A204.1 (cell line): ENCODE measurements around the gene CETN2.
"Not testable (repeated sequence)": the region's sequence is repeated elsewhere in the genome, so short reads cannot be mapped to it uniquely, and the experiment has no call there.

Source experiments
- FAIRE-seq: peaks from 2 replicates; lab custom pipeline; 2012; peaks lifted over from hg19 to GRCh38; lab: Jason Lieb, UNC

Gene CETN2

GRCh38 chrX:152831391-152831790, 834 bp upstream of the CETN2 start:
- FAIRE-seq, result no peak

GRCh38 chrX:152824841-152825374, 5.6 kb downstream of the CETN2 start:
- FAIRE-seq, result no peak

DNA sequence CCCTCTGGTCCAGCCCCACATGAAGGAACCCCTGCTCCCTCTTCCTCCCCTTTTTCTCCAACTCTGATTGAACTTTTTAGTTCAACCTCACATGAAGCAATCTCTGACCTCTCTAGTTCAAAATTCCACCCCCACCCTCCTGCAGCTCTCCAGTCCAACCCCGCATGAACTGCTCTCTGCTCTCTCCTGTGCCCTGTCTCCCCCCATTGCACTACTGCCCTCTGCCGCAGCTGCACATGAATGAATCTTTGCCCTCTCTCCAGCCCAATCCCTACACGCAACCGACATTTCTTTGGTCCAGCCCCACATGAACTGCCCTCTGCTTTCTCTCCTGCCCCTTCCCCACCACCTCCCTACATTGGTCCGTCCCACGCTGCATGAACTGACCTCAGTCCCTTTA, 6.9 kb downstream of the CETN2 start:
- FAIRE-seq, result no peak

DNA sequence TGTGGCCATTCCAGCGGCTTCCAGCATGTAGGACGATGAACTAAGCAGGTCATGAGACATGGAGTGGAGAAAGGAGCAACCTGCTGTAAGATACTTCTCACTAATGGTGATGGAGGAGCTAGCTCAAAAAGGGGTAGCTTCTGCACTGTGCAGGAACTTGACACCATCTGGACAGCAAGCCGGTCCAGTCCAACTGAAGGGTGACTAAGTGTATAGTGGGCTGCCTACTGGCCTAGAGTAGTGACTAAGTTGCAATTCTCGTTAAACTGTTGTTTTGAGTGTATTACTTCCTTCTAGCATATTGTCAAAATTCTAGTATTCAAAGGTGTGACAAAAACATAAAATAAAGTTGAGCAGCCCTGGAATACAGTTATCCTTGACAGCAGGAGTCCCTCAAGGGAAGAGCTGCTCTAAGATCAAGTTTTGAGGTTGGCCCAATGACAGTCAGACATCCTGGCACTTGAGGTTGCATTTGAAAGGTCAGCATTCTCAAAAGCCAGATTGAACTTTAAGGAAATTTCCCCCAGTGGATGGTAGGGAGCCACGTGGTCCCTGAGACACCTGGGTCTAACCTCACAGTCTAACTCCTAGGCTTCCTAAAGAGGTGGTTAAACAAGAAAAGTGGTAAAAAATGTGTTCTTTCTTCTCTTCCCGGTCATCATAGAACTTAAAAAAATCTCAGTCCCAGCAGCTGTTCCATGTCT, 8.0 kb downstream of the CETN2 start:
- no peak for FAIRE-seq

GRCh38 chrX:152821145-152821765, 9.3 kb downstream of the CETN2 start:
- no peak for FAIRE-seq

DNA sequence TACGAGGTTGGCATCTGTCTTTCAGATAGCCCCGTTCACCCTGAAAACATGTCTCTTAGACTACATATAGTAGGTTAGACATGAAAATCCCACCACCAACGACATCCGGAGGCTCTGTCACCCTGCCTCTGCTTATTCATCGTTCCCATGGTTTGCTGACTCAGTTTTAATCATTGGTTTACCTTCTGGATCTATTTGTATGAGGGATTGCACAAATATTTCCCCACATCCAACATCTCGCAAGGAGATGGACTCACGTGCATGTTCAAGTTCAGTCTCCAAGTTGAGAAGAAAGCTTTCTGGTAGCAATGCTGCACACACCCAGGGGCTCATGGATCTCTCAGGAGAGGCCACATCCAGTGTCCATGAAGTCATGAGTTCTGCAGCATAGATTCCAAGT, 10.8 kb downstream of the CETN2 start:
- no peak for FAIRE-seq

GRCh38 chrX:152819266-152819665, 11.3 kb downstream of the CETN2 start:
- FAIRE-seq, result no peak

GRCh38 chrX:152818356-152818755, 12.2 kb downstream of the CETN2 start:
- FAIRE-seq, result no peak

DNA sequence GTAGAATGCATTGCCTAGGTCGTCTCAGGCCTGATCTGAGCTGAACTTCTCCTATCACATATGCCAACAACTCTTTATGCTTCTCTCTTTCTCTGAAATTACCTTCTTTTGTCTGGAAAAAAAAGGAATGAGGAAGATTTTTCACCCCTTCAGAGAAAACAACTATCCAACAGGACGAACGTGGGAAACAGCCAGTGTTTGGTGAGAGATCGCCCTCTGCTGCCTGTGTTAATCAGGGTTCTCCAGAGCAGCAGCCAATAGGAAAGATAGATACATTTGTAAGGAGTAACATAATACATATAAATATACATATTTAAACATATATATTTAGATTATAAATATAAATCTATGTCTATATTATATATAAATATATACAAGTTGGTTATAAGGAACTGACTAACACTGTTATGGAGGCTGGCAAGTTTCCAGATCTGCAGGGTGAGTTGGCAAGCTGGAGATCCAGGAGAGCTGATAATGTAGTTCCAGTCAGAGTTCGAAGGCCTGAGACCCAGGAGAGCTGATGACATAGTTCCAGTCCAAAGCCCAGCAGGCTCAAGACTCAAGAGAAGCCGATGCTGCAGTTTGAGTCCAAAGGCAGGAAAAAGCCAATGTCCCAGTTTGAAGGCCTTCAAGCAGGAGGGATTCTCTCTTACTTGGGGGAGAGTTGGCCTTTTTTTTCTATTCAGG, 13.3 kb downstream of the CETN2 start:
- peak; percentile 96 for FAIRE-seq

DNA sequence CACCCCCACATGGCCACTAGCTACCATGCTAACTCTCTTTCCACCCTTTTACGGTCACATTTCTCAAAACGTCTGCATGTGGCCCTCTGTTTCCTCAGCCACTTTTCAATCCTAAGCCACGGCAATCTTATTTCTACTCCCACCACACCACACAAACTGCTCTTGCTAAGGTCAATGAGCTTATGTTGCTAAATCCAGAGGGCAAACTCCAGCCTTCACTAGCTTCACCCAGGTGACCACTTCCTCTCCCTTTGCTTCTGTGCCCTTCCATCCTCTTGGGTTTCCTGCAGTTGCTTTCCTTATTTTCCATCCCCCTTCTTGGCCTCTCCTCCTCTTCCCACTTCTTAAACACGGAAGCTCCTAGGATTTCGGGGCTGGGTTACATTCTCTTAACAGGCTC, 16.5 kb downstream of the CETN2 start:
- FAIRE-seq, result no peak

DNA sequence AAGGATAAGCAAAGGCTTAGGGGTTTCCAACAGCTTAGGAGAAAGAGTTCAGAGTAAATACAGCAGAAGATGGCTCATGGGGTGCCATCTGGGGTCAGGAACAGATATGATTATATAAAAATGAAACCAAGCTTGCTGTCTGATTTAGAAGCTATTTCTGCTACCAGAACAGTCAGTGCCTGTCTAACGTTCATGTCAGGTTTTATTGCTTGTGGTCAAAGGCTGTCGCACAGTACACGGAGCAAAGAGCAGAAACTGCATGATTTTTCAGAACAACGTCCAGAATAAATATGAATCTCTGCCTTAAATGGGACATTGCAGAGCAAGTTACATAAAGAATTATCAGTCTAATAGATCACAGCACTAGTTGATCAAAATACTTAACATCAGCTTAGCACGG, 17.4 kb downstream of the CETN2 start:
- no peak for FAIRE-seq

DNA sequence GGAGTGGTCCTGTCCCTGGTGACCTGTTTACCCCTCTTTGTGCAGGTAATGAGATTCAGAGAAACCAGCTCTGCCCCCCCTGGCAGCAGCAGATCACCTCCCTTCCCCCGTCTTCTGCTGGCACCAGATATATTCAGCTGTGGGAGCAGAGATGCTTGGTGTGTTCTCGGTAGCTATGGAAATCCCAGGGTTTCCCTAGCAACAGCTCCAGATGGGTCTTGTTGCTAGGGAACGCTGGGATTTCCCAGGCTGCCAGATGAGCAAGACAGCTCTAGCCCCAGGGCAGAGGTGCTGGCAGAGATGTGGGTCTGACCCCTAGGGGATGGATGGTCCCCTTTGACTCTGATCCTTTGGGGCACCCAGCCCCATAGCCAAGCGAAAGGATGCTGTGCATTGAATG, 20.2 kb downstream of the CETN2 start:
- no peak for FAIRE-seq

DNA sequence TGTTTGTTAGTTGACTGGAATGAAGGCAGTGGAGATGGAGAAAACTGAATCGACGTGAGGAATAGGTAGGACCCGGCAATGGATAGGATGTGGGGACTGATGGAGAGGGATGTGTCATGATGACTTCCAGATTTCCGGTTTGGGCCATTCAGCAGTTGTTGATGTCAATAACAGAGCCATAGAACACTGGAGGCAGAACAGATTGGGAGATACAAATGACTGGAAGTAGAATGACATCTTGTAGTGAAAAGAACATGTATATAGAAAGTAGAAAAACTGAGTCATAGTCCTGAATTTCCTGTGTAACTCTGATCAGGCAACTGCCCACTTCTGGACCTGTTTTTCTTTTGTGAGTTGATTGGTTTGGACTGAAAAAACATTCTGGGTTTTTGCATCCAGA, 24.5 kb downstream of the CETN2 start:
- FAIRE-seq, result no peak

DNA sequence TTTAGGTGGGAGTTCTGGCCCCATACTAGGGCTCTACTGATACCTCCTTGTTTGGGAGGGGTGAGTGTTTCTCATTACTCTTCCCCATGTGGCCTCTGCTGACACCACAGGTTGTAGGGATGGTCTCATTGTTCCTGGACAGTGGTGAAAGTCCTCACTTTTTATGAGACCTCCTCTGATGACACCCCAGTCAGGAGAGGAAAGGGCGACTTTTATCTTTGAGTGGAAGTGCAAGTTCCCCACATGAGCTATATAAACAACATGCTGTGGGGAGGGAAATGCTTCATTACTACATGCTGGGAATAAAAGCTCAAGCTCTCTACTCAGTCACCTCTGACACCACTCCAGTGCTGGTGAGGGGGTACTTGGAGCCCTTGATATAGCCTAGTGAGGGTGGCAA, 31.6 kb downstream of the CETN2 start:
- FAIRE-seq, result no peak

DNA sequence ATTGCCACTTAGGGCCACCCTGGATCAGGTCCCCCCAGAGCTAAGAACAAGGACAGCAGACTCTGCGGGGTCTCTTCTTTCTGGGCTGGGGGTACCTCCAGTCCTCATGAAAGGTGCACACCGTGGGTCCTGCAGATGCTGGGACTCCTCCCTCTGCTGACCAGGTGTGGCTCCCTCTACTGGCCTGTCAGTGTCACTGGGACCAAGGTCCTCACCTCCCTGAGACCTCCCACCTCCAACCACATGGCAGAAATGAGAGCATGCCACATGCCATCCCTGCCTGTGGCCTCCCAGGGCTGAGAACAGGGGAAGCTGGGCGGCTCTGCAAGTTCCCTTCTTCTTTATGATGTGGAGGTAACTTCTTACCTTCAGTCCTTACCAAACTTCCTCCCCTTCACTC, 43.5 kb downstream of the CETN2 start:
- not testable (repeated sequence) for FAIRE-seq
